GM12801 (cell line): ENCODE data around the gene NDRG2.

Source experiments
- TF ChIP-seq, protein P1 (sequence below): IDR thresholded peaks from one replicate; pipeline ENCODE4 v1.5.1; 2011; ENCODE audit warnings: control low read depth; ENCODE audit not compliant: insufficient read length; ENCODE audit errors: extremely low read depth

NDRG2 gene

DNA sequence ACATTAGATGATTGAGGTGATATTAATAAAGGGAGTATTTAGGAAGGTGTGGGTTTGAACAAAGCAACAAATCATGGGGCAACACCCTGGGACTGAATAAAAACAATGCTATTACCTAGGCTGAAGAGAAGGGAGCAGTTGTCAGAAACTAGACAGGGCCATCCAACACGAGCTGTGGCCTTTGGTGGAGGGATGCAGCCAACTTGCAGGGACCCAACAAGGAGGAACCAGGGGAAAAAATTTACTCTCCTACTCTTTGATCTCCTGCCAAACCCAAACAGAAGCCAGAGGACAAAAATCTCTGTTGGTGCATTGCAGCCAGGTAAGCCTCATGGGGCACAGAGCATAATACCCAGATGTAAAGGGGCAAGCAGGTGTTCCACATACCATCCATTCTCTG is 13.7 kb downstream of the NDRG2 start:
- TF ChIP-seq, protein P1, sequence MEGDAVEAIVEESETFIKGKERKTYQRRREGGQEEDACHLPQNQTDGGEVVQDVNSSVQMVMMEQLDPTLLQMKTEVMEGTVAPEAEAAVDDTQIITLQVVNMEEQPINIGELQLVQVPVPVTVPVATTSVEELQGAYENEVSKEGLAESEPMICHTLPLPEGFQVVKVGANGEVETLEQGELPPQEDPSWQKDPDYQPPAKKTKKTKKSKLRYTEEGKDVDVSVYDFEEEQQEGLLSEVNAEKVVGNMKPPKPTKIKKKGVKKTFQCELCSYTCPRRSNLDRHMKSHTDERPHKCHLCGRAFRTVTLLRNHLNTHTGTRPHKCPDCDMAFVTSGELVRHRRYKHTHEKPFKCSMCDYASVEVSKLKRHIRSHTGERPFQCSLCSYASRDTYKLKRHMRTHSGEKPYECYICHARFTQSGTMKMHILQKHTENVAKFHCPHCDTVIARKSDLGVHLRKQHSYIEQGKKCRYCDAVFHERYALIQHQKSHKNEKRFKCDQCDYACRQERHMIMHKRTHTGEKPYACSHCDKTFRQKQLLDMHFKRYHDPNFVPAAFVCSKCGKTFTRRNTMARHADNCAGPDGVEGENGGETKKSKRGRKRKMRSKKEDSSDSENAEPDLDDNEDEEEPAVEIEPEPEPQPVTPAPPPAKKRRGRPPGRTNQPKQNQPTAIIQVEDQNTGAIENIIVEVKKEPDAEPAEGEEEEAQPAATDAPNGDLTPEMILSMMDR, result no peak

DNA sequence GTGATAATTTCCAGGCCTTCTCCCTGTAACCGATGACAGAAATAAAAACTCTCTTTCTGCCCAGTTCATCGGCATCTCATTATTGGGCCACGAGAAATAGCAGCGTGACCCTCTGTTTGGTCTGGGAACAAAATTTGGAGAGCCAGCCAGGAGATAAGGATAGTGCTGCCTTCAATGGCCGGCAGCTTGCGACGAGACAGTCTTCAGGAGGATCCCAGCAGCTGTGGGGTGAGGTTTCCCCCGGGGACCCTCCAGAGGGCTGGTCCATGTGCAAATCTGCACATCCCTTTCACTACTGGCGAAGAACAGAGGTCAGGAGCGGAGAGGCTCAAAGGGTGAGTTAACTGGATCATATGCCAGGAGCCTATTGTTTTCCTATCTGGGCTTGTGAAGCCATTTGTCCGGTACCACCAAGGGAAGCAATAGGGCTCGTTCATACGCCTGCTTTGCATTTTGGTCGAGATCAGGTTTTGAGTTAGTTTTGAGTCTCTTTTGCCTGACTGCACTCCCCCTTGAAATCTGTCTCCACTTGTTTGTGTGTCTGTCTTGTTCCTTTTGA is 21.0 kb downstream of the NDRG2 start:
- TF ChIP-seq, protein P1, result no peak

DNA sequence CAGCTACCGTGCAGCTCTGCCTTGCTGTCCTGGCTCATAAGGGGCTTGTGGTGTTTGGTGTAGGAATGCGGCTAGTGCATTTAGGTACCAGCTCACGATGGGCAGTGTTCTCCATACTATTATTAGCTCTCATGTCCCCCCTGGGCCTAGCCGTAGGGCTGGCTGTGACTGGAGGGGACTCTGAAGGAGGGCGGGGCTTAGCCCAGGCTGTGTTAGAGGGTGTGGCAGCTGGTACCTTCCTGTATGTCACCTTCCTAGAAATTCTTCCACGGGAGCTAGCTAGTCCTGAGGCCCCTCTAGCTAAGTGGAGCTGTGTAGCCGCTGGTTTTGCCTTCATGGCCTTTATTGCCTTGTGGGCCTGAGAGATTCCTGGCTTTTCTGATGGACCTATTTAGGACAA is 23.6 kb downstream of the NDRG2 start:
- TF ChIP-seq, protein P1, result no peak

DNA sequence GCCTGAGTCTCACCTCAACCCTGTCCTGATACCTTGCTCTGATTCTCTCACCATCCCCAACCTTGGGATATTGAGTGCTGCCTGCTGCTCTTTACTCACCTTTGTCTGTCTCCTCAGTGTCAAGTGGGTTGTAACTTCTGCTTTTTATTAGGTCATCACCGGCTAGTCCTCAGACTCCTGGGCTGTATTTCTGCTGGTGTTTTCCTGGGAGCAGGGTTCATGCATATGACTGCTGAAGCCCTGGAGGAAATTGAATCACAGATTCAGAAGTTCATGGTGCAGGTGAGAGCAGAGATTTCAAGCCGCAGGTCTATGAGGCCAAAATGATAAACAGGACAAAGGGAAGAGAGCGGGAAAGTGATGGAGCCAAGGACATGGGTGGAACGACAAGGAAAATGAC is 25.3 kb downstream of the NDRG2 start:
- TF ChIP-seq, protein P1, result no peak

DNA sequence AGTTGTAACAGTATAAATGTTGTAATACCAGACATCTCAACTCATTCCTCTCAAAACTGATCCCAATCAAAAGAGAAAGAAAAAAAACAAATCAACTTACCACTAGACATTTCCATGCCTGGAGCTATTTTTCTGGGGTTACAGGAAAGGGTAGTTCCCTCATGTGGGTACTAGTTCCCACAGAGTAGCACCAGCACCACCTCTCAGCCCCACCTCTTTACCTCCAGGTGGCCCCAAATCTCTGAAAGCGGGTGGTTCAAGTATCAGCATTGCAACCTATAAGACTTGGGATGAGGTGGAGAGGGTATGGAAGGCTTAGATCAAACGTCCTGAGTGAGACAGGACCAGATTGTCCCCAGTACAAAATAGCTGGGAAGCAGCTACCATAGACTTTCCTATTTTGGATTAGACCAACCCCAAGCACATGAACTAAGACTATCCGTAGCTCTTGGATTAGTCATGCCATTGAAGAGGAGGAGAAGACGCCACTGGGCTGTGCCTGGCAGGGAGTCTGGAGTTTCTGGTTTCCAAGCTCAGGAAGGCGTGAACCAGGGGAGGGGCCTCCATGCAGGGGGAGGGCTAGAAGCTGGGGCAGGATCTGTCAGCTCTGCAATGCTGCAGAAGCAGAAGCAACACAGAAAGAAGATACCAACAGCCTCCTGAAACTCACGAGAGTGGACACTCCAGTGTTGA is 26.0 kb downstream of the NDRG2 start, which contains the start of gene SLC39A2:
Gene SLC39A2 (plus strand): TSS at position 620 of the 693 bp plus-strand sequence. CDS start 154 bp downstream, outside the sequence.
- TF ChIP-seq, protein P1, result no peak

DNA sequence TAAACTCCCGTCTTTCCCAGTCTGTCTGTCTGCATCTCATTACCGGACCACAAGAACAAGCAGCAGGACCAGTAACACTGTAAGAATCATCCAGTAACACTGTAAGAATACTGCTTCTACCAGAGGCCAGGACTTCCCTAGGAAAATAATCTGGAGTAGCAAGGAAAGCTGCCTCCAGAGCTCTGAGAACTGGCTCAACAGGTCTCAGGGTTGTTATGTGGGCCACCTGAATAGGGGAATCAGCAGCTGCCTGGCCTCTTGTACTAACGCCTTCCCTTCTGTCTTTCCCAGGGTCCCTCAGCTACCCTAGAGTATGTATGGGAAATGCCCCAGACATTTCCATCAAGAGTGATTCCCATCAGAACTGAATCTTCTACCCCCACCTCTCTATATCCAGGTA is 26.7 kb downstream of the NDRG2 start:
- TF ChIP-seq, protein P1, result no peak

DNA sequence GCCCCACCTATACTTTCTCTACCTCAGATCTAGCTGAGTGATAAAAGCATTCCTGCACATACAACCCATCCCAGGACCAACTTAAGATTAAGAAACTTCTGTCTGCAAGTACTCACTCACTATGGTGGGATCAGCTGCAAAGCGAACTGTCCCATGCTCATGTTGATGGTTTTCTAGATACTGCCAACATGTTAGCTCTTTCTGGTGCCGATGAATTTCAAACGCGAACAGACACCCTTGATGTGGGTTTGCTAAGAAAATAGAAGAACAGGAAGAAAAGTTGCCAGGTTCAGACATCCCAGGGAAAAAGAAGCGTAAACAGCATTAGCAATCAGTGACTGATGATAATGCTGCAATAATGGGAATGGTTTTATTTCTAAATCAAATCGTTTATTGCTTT is 27.3 kb downstream of the NDRG2 start:
- TF ChIP-seq, protein P1, result no peak
